HG03354 (cell line): ENCODE measurements around the gene TRPV4.

Experiments used
- ATAC-seq: cut with Tn5 transposase; IDR thresholded peaks from one replicate; pipeline ENCODE4 v1.9.1; 2021; ENCODE audit warnings: mild to moderate bottlenecking; ENCODE audit not compliant: unreplicated experiment, poor library complexity, severe bottlenecking

The TRPV4 gene

DNA sequence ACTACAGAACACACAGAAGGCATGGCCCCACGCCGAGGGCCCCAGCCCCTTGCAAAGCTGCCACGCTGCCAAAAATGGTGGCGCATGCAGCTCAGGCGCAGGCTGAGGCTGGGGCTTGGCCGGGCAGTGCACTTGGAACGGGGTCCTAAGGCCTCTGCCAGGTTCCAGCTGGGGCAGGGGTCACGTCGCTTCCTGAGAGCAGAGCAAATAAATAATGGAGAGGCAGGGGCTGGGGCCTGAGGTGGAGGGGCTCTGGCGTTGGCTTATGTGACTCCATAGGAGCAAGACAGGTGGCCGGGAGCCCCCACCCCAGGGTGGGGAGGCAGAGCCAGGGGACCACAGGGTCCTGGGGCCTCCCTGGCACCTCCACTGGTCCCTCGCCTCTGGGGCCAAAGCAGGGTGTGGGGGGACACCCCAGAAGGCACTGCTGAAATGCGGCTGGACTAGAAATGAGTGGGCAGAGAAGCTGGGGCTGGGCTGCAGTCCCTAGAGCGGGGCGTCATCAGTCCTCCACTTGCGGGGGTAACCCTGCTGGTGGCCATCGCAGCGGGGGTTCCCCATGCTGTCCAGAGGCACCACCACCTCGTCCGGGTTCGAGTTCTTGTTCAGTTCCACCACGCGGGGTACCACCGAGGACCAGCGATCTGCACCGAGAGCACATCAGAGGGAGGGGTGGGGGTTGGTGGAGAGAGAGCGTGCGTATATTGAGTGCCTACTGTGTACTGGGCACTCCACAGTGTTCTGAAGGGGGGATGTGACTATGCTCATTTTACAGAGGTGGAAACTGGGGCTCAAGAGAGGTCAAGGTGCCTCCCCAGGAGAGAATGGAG, 49.8 kb downstream of the TRPV4 start:
- no peak for ATAC-seq

DNA sequence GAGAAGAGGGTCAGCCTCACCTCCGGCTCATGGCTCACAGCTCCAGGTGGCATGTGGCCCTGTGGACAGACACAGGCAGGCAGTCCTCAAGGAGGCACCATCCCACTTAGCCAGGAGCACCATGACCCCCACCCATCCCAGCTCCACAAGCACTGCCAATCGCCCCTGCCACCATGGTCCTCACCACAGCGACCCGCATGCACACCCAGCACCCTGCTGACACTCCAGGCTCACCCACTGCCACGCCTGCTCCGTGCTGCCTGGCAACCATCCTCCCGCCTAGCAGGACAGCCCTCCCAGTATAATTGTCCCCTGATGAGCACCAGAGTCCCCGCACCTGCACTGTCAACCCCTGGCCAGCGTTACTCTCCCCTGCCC, 50.9 kb downstream of the TRPV4 start:
- ATAC-seq = no peak

DNA sequence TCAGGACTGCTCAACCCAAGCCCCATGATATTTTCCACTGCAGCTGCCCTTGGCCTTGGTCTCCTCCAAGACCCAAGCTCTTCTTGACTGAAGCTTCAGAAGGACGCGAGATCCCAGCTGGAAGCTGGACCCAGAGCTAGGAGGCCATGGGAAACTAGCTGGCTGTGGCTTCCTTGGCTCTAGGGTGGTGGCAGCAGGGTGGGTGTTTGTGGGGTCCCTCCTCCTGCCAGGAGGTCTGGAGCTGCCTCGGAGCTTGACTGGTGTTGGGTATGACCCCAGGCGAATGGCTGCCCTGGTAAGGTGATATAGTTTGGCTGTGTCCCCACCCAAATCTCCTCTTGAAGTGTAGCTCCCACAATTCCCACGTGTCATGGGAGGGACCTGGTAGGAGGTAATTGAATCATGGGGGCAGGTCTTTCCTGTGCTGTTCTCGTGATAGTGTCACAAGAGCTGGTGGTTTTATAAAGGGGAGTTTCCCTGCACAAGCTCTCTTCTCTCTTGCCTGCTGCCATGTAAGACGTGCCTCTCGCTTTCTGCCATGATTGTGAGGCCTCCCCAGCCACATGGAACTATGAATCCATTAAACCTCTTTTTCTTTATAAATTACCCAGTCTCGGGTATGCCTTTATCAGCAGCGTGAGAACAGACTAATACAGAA, 51.4 kb downstream of the TRPV4 start:
- ATAC-seq = no peak

DNA sequence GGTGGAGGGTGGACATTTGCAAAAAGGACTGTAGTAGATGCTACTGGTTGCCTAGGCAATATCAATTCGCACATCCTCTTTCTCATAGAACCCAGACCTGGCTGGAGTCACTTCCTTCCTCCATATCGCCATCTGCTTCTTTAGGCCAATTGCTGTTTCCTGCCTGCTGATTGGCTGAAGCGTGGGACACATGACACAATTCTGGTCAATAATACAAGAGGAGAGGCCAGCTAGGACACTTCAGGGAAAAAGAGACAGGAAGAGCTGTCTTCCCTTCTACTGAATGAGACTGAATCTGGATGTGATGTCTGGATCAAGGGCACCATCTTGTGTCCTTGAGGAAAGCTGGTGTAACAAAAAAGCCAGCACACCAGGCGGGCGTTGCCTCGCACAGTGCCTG, 53.8 kb downstream of the TRPV4 start:
- ATAC-seq = no peak

DNA sequence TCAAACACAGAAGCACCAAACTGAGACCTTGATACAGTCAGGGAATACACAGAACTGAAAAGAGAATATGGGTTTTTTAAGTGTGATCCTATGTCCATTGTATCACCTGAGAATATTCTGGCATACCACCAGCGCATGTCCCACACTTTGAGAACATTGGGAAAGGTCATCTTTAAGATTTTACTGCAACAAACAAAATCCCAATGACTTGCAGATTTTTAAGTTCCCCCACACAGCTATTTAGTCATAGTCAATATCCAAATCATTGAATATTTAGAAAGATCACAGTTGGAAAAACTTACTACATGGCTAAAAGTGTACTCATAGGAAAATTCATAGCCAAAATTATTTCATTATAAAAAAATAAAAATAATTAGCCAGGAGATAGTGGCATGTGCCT, 54.5 kb downstream of the TRPV4 start:
- ATAC-seq = no peak

DNA sequence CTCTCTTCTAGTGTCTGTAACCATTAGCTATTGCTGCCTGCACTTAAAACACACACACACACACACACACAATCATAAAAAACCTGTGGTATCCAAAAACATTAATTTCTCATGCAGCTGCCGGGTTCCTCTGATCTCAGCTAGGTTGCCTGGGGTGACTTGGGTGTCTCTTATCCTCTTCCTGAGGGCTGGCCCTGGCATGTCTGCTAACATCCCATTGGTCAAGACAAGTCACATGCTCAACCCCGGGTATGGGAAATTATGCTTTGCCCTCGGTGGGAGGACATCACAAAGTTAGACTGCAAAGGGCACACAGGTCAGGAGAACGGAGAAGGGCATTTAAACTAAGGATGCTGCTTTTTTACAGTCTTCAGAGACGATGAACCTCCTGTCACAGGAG, 55.7 kb downstream of the TRPV4 start:
- no peak for ATAC-seq

DNA sequence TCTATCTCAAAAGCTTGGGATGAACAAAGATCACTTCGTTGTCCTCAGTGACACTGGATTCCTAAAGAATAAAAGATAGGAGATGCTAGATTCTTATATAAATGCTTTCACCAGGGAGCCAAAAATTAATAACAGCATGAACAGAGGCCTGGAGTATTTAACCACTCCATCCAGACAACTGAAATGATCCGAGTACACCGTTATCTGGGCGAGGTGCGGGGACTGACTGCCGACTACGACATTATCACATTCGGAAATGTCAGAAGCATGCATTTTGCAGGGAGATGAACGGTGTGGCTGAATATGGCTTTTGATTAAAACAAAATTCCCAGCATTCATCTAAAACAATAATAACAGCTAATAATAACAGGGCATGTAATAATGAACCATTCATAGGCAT, 56.6 kb downstream of the TRPV4 start:
- no peak for ATAC-seq

DNA sequence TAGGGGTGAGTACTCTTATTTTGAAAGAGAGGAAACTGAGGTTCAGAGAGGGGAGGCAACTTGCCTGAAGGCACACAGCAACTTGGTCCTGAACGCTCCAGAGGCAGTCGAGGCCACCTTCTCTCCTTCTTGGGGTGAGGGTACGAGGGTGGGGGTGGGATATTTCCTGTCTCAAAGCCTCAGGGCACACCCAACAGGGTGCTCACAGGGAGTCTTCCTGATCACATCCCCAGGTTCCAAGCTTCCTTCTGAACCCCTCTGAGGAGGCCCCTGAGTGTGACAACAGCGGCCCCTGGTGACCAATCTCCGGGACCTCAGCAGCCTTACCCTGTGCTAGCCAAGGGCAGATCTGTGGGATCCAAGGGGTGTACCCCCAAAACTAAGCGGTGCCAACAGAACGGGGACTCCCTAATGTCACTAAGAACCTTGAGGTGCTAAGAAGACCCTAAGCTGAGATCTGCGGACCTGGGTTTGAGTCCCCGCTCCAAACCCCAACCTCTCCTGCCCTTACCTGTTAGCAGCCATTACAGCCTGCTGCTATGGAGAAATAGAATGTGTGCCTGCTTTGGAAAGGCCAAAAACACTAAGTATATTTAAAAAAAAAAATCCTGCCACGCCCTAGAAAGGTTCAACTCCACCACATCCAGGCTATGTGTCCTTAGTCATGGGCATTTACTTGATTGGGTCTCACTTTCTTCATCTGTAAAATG, 57.9 kb downstream of the TRPV4 start:
- ATAC-seq = peak; percentile 46

DNA sequence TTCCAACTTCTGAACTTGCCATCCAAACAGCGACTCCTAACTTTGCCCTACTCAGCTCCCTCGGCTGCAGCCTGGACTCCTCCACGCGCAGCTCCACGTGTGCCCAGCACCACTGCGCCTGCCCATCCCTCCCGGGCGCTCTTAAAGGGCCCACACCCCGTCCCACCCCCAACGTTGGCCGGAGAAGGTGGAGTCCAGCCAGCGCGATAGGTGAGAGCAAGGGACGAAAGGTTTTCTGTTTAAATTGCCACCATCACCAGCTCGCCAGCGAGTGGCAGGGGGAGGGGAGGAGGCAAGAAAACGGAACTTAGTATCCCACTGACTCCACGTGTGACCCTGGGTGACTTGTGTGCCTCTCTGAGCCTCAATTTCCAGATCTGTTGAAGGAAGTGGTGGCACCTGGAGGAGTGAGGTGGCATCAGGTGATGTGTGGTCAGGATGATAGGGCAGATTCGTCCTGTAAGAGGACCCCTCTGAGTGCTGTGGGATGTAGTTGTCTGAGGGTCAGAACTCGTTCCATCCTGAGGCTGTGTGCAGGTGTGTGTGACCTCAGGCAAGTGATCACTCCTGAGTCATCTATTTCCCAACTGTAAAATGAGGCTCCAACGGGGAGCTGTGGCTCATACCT, 59.7 kb downstream of the TRPV4 start:
- no peak for ATAC-seq

DNA sequence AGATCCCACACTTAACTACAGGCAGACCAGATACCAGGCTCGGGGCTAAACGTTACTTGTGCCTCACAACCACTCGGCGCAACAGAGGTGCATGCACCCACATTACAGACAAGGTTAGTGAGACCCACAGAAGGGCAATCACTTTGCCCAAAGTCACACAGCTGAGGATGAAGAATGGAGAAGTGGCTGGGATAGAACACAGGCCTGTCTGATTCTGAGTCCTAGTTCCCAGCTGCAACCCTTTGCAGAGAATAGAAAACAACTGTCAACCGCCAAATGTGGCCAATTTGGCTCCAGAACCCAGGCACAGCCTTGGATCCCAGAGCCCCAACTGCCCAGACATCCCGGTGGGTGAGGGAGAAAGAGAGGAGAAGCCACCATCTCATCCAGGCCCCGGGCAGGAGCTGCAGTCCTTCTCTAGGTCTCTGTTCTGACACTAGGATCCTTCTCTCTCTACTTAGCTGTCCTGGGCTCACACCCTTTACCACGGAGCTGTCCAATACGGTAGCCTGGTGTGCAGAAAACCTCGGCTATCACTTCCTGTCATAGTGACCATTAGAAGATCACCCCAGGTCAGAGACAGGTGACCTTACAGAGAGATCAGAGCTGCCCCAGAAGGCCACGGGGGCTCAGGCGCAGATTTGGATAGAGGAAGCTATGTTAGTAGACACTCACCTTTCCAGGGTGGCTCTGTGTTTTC, 60.4 kb downstream of the TRPV4 start:
- ATAC-seq = no peak

DNA sequence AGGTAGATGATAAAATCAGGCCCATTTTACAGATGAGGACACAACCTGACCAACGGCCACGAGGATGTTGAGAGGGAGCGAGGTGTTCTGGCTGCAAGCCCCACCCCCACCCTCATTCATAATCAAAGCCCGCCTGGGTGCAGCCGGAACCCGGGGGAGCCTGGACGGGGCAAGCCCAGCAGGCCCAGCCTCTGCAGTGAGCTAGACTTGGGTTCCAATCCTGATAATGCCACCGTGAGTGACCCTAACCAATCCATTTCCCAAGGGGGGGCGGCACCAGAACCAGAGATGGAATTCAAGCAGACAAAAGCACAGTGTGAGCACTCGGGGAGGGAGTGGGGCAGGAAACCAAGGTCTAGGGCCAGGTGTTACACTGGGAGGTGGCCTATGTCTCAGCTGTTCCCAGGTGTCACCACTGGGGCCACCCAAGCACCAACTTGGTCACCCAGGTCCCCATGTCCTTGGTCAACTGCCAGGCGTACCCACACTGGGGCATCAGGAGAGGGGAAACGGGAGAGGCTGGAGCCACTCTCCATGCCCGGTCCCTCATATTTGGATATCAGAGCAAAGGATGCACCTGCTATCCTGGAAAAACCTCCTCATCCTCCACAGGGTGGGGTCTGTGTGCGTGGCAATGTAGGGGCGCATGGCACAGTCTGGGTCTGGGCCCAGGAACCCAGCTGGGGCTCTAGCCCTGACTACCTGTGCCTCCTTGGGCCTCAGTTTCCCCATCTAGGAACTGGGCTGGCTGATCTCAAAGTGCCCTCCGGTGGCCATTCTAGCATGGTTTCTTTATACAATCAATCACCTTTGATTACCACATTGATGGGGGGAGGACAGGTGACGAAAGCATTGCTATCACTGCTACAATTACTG, 61.2 kb downstream of the TRPV4 start:
- no peak for ATAC-seq

DNA sequence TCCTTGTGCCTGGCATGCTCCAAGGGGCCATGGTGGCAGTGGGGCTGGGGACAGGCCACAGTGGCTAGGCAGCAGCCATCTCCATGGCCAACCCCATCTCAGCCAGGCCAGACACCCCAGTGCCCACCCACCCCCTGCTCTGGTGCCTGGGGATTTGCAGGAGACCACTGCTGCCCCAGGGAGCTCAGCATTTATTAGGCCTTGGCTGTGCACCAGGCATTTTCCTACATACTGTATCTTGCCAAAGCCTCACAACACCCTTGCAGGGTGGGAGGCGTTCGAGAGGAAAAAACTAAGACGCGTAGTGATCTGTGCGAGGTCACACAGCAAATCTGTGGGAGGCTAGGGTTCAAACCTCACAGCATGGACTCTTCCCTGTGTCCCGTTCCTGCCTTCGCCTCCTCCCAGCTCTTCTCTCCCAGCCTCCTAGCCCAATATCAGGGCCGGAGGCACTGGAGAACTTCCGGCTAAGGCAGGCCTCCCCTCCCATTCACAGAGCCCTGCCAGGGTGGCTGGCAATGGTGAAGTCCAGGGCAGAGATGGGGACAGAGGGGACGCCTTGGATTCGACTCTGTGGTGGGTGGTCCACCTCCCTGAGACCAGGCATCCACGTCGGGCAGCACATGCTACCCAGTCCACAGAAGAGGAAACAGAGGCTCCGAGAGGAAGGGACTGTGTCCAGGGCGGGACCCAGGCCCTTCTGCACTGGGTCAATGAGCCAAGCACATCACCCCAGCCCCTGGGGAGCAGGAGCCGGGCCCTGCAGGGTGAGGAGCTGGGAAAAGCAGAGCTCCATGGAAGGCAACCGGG, 62.1 kb downstream of the TRPV4 start:
- no peak for ATAC-seq

DNA sequence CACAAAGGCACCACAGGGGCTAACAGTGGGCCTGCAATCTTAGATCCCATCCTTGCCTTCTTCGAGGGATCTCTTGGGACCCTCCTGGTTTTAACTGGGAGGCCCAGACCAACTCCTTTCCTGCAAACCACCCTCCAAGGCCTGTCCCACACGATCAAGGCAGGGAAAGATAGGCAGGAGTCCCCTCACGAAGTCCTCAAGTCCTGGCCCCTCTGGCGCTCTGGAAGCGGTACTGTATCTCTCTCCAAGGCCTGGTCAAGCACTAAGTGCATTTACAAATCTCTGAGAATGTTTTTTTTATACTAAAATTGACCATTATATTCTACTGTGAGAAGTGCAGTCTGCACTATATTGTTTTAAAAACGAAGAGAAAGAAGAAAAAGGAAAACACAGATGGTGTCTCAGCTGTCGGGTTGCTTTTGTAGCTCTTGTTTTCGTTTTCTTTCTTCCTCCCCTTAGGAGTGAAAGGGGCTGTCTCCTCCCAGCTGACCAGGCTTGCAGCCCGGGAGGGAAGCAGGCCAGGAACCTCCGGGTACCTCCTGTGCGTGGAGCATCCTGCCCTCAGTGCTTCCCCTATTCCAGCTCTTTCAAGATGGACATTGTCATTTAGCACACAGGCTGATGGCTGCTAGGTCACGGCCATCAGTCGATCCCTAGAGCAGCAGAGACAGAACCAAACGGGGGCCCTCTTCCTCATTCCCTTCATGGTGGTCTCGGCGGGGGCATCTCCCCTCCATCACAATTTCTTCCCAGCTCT, 62.9 kb downstream of the TRPV4 start:
- no peak for ATAC-seq

DNA sequence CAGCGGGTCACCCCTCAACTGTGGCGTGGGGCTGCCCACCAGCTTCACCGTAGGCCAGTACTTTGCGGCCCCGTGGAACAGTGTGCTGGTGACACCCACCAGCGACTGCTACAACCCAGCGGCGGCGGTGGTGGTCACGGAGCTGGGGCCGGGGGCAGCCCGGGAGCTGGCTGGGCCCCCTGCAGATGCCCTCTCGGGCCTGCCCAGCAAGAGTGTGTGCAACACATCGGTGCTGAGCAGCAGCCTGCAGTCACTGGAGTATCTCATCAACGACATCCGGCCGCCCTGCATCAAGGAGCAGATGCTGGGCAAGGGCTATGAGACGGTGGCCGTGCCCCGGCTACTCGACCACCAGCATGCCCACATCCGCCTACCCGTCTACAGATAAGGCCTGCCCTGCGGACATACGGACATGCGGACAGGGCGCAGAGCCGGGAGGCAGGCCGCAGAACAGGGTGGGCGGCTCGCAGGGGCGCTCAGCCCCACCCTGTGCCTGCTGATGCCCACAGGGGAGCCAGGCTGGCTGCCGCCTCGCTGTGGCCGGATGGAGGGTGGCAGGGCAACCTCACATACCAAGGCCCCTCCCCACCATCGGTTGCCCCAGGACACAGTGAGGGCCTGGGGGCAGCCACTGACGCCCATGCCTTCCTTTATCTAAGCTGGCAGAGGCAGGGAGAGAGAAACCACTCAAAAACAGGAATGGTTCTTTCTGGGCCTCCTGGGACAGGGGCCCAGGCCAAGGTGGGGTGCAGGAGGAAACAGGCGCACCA, 64.1 kb downstream of the TRPV4 start:
- no peak for ATAC-seq

DNA sequence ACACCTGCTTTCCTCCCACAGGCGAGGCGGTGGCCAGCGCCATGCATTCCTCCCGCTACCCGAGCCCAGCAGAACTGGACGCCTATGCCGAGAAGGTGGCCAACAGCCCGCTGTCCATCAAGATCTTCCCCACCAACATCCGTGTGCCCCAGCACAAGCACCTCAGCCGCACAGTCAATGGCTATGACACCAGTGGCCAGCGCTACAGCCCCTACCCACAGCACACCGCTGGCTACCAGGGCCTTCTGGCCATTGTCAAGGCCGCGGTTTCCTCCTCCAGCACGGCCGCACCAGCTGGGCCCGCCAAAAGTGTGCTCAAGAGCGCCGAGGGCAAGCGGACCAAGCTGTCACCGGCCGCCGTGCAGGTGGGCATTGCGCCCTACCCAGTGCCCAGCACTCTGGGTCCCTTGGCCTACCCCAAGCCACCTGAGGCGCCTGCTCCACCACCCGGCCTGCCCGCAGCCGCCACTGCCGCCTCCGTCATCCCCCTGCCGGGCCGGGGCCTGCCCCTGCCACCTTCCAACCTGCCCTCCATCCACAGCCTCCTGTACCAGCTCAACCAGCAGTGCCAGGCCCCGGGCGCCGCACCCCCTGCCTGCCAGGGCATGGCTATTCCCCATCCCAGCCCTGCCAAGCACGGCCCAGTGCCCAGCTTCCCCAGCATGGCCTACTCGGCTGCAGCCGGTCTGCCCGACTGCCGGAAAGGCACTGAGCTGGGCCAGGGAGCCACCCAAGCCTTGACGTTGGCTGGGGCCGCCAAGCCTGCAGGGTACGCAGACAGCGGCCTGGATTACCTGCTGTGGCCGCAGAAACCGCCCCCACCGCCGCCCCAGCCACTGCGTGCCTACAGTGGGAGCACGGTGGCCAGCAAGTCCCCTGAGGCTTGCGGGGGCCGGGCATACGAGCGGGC, 65.0 kb downstream of the TRPV4 start:
- ATAC-seq = no peak

DNA sequence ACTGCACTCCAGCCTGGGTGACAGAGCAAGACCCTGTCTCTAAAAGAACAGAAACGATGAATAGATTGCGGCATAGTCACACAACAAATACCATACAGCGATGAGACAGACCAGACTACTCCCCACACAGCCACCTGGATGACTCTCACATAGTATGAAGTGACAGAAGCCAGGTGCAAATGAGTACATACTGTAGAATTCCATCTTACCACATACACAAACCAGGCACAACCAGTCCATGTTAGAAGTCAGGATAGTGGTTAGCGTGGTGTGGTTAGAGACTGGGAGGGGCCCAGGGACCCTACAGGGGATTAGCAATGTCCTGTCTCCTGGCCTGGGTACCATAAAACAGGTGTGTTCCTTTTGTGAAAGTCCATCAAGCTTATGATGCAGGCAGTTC, 65.7 kb downstream of the TRPV4 start:
- ATAC-seq = no peak
